ENCODE measurements around the gene OR10J5. TPM values are rescaled to one million over a fixed set of nuclear protein-coding genes. Genes with fewer than 3 reads are reported as not detected.

The OR10J5 gene
- total RNA-seq, 1 experiment from 2014 or later: not detected

GRCh38 chr1:159492575-159493323, 43.1 kb downstream of the OR10J5 start:
- DNase-seq (ENCODE audit: low read depth): peak; percentile 85

Other genes starting within 250 kb of the OR10J5 start
- gene FCER1A, start 233.7 kb downstream of the OR10J5 start, total RNA-seq (2014; rRNA removed; shearing (Covaris generic)): not detected in 2 replicates
- not detected in 2 replicates for gene OR10J4, start 103.8 kb downstream of the OR10J5 start, total RNA-seq (2014; rRNA removed; shearing (Covaris generic))
- gene OR10J1, start 96.3 kb downstream of the OR10J5 start, total RNA-seq (2014; rRNA removed; shearing (Covaris generic)): not detected in 2 replicates
- not detected in 2 replicates for gene APCS, start 51.8 kb upstream of the OR10J5 start, total RNA-seq (2014; rRNA removed; shearing (Covaris generic))
- not detected in 2 replicates for gene CRP, start 178.6 kb upstream of the OR10J5 start, total RNA-seq (2014; rRNA removed; shearing (Covaris generic))
- not detected in 2 replicates for gene DUSP23, start 245.0 kb upstream of the OR10J5 start, total RNA-seq (2014; rRNA removed; shearing (Covaris generic))

Measured in HT1080 (cell line).